Head of caudate nucleus (tissue), 42 donors: Measurements from ENCODE around the gene TRAPPC14.
"Not testable (repeated sequence)": the region's sequence is repeated elsewhere in the genome, so short reads cannot be mapped to it uniquely, and the experiment has no call there.

ENCODE experiments used
- DNase-seq, 42 donors: peaks; one replicate each; pipeline versions ENCODE4 v3.0.0 to v3.0.0-alpha.2; 2020 to 2021; ENCODE audit warnings: mixed read lengths in 7 of 42
- intact Hi-C: fragments of 100-400 bp; cut with DNase I; formaldehyde crosslinking; loops from one replicate; pipeline ENCODE4 v1.15.0; 2022

TRAPPC14 gene, protein sequence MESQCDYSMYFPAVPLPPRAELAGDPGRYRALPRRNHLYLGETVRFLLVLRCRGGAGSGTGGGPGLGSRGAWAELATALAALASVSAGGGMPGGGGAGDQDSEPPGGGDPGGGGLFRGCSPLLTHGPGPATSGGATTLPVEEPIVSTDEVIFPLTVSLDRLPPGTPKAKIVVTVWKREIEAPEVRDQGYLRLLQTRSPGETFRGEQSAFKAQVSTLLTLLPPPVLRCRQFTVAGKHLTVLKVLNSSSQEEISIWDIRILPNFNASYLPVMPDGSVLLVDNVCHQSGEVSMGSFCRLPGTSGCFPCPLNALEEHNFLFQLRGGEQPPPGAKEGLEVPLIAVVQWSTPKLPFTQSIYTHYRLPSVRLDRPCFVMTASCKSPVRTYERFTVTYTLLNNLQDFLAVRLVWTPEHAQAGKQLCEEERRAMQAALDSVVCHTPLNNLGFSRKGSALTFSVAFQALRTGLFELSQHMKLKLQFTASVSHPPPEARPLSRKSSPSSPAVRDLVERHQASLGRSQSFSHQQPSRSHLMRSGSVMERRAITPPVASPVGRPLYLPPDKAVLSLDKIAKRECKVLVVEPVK

DNA sequence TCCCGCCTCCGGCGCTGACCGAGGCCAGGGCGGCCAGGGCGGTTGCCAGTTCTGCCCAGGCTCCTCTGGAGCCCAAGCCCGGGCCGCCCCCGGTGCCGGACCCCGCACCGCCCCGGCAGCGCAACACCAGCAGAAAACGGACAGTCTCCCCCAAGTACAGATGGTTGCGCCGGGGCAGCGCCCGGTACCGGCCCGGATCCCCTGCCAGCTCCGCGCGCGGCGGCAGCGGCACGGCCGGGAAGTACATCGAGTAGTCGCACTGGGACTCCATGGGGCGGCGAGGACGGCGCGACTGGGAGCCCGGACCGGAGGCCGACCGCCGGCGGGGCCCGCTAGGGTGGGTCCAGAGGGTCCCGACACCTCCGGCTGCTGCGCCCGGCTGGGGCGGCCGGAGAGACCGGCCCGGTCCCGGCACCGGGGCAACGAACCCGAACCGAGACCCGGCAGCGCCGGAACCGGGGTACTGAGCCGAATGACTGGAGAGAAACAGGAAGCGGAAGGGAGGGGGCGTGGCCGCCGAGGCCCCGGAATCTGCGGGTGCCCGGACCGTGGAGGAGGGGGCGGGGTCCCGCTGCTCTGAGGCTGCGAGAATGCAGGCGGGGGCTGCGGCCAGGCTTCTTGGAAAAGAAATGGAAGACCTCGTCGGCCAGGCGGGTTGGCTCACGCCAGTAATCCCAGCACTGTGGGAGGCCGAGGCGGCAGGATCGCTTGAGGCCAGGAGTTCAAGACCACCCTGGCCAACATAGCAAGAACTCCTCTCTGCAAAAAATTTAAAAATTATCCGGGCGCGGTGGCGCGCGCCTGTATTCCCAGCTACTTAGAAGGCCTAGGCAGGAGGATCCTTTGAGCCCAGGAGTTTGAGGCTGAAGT lies at the start of gene TRAPPC14:
Gene TRAPPC14, minus strand, starts transcription at position 495 of the 870 bp plus-strand sequence. Its CDS starts 224 bp downstream, at position 271.
- DNase-seq: peak; percentile 89 to 97 (median 94)
- intact Hi-C loops: no loop called here

DNA sequence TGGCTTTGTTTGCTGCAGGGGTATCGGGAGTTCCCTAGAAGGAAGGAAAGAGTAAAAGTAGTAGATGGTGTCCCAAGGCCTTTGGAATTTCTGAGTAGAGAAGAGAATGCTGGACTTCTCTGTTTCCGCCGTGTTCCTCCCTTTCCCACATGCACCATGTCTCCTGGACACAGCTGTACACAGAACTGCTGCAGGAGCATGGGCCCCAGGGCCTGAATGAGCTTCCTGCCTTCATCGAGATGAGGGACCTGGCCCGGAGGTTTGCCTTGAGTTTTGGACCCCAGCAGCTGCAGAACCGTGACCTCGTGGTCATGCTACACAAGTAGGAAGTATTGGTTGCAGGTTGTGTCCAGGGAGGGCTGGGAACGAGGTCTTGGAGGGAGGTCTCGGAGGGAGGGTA lies 45.9 kb upstream of the TRAPPC14 start:
- DNase-seq: no peak
- intact Hi-C loops: no loop called here

DNA sequence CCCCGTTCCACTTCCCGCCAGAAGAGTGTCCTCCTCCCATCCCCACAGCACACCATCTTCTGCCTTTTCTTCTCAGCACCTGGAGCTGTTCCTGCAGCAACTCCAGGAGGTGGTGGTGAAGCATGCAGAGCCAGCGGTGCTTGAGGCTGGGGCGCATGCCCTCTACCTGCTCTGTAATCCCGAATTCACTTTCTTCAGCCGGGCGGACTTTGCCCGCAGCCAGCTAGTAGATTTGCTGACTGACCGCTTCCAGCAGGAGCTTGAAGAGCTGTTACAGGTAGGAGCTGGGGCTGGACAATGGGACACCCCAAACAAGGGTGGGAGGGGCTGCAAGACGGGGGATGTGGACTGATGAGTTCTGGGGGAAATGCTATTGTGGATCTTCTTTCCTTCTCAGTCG lies 42.2 kb upstream of the TRAPPC14 start:
- no peak for DNase-seq
- intact Hi-C loops: no loop called here

DNA sequence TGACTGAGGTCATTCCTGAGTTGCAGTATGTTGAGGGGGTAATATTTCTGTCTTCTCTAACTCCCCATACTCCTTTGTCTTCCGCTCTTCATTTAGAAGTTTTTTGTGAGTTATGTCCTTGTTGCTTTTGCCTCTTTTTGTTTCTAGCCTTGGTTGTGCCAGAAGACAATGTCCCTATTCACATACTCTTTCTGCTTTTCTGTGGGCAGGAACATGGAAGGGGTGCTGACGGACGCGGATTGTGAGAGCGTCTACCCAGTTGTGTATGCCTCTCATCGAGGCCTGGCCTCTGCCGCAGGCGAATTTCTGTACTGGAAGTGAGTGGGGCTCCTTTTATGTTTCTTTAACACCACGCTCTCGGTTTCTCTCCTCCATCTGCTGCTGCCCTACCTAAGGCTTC lies 39.7 kb upstream of the TRAPPC14 start:
- intact Hi-C loops: no loop called here
- peak in 1 of 42 donors; percentile 21 for DNase-seq

DNA sequence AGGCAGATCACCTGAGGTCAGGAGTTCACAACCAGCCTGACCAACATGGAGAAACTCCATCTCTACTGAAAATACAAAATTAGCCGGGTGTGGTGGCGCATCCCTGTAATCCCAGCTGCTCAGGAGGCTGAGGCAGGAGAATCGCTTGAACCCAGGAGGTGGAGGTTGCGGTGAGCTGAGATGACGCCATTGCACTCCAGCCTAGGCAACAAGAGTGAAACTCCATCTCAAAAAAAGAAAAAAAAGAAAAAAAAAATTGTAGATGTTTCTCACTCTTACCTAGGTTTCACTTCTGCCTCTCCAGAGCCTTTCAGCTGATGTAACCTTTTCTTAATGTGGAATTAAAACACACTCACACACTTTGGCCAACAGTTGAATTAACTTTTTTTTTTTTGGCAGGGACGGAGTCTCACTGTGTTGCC lies 37.4 kb upstream of the TRAPPC14 start:
- DNase-seq, intact Hi-C loops: not testable (repeated sequence)

DNA sequence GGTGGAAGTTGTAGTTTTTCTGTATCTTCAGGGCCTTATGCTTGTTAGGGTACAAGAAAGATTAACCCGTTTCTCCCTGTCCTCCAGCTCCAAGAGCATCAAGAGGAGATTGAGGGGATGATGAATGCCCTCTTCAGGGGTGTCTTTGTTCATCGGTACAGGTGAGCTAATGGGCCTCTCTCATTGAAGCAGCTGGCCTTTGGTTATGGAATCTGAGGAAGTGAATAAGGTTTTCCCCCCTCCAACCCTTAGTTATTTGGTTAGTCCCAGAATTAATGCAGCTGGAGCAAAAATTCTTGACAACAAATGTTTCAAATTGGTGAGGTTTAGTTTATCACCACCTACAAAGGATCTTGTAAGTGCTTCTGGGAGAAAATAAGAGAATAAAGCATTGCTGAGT lies 36.7 kb upstream of the TRAPPC14 start:
- no peak for DNase-seq
- intact Hi-C loops: no loop called here

DNA sequence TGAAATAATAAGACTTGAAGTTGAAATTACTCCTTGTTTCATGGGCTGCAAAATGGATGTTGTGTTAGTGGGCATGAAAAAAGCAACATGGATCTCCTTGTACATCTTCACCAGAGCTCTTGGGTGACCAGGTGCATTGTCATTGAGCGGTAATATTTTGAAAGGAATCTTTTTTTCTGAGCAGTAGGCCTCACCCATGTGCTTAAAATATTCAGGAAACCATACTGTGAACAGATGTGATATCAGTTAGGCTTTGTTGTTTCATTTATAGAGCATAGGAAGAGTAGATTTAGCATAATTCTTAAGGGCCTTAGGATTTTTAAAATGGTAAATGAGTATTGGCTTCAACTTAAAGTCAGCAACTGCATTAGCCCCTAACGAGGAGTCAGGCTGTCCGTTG lies 34.4 kb upstream of the TRAPPC14 start:
- no peak for DNase-seq
- intact Hi-C loops: no loop called here

DNA sequence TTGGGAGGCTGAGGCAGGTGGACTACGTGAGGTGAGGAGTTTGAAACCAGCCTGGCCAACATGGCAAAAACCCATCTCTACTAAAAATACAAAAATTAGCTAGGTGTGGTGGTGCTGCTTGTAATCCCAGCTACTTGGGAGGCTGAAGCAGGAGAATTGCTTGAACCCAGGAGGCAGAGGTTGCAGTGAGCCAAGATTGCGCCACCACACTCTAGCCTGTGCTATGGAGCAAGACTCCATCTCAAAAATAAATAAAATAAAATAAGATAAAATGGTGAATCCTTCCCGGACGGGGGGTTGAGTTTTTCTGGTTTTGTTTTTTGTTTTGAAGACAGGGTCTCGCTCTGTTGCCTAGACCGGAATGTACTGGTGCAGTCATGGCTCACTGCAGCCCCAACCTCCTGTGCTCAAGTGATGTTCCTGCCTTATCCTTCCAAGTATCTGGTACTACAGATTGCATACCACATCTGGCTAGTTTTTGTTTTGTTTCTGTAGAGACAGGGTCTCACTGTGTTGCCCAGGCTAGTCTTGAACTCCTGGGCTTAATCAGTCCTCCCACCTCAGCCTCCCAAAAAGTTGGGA lies 33.8 kb upstream of the TRAPPC14 start:
- DNase-seq, intact Hi-C loops: not testable (repeated sequence)

DNA sequence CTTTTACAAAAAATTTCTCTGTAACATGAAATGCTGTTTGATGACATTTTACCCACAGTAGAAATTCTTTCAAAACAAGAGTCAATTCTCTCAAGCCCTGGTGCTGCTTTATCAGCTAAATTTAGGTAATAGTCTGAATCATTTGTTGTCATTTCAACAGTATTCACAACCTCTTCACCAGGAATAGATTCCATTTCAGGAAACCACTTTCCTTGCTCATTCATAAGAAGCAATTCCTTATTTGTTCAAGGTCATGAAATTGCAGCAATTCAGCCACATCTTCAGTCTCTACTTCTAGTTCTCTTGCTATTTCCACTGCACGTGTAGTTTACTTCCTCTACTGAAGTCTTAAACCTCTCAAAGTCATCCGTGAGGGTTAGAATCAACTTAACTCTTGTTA lies 33.3 kb upstream of the TRAPPC14 start:
- intact Hi-C loops: no loop called here

DNA sequence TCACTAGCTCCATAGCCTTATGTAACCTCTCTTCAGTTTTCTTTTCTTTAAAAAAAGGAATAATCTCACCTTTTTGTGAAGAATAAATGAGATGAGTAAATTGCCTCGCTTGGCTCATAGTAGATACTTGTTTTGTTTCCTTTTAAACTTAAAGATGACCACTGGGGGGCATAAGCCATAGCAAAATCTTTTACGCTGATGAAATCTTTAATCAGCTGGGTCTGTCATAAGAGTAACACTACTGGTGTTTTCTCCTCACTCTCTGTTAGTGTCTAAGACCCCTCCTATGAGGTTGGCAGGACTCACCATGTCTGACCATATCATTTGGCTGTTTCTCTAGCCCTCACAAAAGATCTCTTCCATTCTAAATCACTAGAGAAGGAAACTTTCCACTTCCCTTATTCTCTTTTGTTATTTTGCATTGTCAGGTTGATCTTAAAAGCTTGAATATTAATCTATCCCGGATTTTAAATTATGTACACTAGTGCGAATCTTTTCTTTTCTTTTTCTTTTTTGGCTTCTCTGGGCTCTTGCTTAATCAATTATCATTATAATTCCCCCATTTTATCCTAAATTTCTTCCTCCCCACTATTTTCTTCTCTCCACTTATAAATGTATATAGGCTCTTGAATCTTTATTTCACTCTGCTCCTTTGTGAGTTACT lies 31.7 kb upstream of the TRAPPC14 start:
- no peak for DNase-seq
- intact Hi-C loops: no loop called here

More for the DNA sequence above, 33.3 kb upstream of the TRAPPC14 start:
- DNase-seq: no peak

DNA sequence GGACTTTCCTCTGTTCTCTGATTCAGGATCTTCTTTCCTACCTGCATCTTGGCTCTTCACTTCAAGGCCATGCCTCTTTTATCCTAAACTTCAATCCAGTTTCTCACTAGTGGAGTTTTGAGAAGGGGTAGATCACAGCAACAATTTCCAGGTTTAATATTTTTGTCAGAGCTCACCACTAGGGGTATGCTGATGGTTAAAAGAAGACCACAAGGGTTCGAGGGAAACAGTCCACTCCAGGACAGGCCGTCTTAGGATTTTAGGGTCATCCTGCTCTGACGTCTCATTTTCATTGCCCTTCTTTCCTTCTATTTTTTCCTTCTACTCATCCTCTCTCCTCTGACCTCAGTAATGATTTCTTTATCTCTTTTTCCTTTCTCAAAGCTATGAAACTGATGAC lies 30.5 kb upstream of the TRAPPC14 start:
- intact Hi-C loops: no loop called here
- DNase-seq: no peak

DNA sequence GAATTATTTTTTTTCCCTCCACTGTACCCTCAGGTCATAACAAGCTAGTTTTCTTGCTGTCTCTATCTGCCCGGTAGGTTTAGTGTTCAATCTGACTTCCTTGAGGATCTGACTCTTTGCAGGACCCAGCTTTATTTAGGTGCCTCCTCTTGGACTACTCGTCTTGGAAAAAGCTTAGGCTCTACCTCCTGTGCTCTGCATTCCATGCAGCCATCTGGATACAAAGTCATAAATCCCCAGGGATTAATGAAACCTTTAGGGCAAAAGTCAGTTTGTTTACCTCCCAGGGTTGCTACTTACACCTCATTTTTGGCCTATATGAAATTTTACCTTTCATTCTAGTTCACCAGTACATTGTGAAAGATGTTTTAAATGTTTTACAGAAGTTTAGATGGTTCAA lies 27.2 kb upstream of the TRAPPC14 start:
- intact Hi-C loops: no loop called here
- no peak for DNase-seq

DNA sequence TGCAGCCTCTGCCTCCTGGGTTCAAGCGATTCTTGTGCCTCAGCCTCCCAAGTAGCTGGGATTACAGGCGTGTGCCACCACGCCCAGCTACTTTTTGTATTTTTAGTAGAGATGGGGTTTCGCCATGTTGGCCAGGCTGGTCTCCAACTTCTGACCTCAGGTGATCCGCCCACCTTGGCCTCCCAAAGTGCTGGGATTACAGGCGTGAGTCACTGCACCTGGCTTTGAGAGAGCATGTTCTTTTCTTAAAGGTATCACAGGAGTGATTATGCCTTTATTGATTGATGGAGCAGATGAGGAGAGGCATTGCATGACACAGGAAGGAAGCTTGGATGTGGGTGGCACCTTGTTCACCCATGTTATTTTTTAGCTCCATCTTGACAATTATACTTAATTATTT lies 24.6 kb upstream of the TRAPPC14 start:
- intact Hi-C loops: not testable (repeated sequence)

DNA sequence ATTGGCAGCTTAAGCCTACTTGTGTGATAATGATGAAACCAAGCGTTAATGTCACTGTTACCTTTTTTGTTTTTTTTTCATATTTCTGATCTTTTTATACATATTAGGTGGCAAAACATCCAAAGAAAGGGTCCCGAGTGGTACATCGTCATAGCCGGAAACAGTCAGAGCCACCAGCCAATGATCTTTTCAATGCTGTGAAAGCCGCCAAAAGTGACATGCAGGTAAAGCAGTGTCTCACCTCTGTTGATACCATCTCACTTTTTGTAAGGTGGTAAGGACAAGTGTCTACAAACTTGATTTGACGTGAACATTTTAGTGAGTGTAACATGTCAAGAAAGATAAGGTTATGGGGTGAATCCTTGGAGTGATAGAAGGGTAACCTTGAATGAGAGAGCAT lies 24.1 kb upstream of the TRAPPC14 start:
- not testable (repeated sequence) for DNase-seq

More for the DNA sequence above, 24.6 kb upstream of the TRAPPC14 start:
- not testable (repeated sequence) for DNase-seq

DNA sequence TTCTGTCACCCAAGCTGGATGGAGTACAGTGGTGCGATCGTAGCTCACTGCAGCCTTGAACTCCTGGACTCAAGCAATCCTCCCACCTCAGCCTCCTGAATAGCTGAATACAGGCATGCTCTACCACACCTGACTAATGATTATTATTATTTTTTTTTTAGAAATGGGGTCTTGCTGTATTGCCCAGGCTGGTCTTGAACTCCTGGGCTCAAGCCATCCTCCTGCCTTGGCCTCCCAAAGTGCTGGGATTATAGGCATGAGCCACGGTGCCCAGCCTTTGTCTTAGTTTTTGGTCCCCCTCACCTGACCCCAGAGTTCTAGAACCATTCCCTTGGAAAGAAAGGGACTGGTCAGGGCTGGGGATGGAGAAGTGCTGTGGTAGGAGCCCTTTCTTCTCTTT lies 21.6 kb upstream of the TRAPPC14 start:
- DNase-seq, intact Hi-C loops: not testable (repeated sequence)

More for the DNA sequence above, 24.1 kb upstream of the TRAPPC14 start:
- intact Hi-C loops: not testable (repeated sequence)

DNA sequence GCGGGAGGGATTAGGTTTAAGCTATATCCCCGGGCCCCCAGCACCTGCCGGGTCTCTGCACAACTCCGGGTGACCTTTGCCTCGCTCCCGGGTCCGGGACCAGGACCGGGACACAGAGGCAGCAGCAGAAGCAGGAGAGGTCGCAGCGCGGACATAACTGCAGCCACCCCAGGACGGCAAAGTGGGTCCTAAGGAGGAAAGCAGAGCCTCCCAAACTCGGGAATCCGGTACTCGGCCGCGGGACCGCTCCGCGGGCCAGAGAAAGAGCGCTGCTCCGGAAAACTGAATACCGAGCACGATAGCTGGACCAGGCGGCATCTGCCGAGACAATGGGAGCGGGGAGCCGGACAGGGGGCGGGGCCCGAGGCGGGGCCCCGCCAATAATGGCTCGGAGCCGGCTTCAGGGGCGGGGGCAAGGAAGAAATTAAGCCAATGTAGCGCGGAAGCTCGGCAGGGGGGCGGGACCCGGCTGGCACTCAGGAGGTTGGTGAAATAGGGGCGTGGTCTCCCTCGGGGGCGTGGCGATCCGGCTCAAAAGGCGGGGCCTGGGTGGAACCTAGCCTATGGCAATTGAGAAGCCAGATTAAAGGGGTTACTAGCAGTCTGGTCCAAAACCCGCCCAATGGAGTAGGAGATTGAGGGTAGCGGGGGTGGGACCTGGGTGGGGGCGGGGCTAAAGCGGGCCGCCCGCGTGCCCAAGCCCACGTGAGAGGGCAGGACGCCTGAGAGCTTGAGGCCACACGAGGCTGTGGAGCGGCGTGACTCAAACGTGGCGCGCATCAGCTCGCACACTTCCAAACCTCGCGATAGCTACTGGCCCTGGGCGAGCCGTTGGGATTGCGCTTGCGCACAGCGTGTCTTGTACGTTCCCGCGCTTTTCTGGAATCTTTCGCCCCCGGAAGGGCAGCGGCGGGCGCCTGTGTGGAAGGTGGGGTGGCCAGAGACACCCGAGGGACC lies 18.8 kb upstream of the TRAPPC14 start, which contains the start of the genes GPC2 and STAG3:
Gene GPC2, minus strand, starts transcription at position 337 of the 957 bp plus-strand sequence. Its CDS starts 182 bp downstream, at position 155.
Gene STAG3, plus strand, starts transcription at position 874 of the 957 bp plus-strand sequence. CDS start 2,639 bp downstream, outside the sequence.
- intact Hi-C loops: no loop called here

More for the DNA sequence above, 18.8 kb upstream of the TRAPPC14 start, which contains the start of the genes GPC2 and STAG3:
- DNase-seq: peak; percentile 85 to 96 (median 93)
